GM10248 (cell line): Measurements from ENCODE around the gene AP3S2.

Experiments used
- CTCF ChIA-PET: fragments of 300-600 bp; sonication (Branson Sonifier 250); formaldehyde crosslinking; extraction: SDS; loops from one replicate; lab custom pipeline; 2021; ENCODE audit warnings: antibody characterized with exemption; lab: Yijun Ruan, JAX
- POLR2A ChIA-PET: fragments of 350-650 bp; sonication (Branson Sonifier 250); formaldehyde crosslinking; extraction: SDS; loops from one replicate; lab custom pipeline; 2020; ENCODE audit warnings: antibody characterized with exemption; lab: Yijun Ruan, JAX
- DNase-seq: peaks from one replicate; pipeline ENCODE4 v3.0.0; 2012; ENCODE audit errors: extremely low spot score
- CTCF ChIP-seq: IDR thresholded peaks from 2 replicates; pipeline ENCODE4 v1.5.1; 2012; ENCODE audit warnings: mild to moderate bottlenecking, low read depth; ENCODE audit errors: extremely low read depth, missing control alignments, control extremely low read depth

AP3S2 gene

GRCh38 chr15:89803941-89804800, 89.6 kb downstream of the AP3S2 start:
- CTCF ChIA-PET = interaction anchor here (1.4 to 1.7 kb wide), 2 partner anchors 12 to 44 kb away, joined by 4 to 7 read pairs; no protein-coding TSS in a partner anchor
- DNase-seq = no peak
- no peak for TF ChIP-seq CTCF
- POLR2A ChIA-PET = no interaction called here

- no peak for TF ChIP-seq CTCF
- ChIA-PET POLR2A (no interaction called here), CTCF (interaction anchor here (1.4 to 1.7 kb wide), 2 partner anchors 13 to 43 kb away, joined by 4 to 7 read pairs; no protein-coding TSS in a partner anchor)
- DNase-seq = no peak
These were observed 90.6 kb downstream of the AP3S2 start for GRCh38 chr15:89802986-89803824.

GRCh38 chr15:89802231-89802928, 91.4 kb downstream of the AP3S2 start:
- no peak for TF ChIP-seq CTCF
- no peak for DNase-seq
- ChIA-PET CTCF (interaction anchor here (1.7 kb wide), 1 partner anchor 13 kb away, joined by 4 read pairs; no protein-coding TSS in a partner anchor), POLR2A (no interaction called here)

- POLR2A ChIA-PET = no interaction called here
- no peak for DNase-seq
- CTCF ChIA-PET = interaction anchor here (3.0 kb wide), 1 partner anchor 73 kb away, joined by 10 read pairs; no protein-coding TSS in a partner anchor
- no peak for TF ChIP-seq CTCF
These were observed 92.2 kb downstream of the AP3S2 start for GRCh38 chr15:89801471-89802195.

GRCh38 chr15:89799918-89800498, 93.8 kb downstream of the AP3S2 start:
- ChIA-PET CTCF (interaction anchor here (3.0 kb wide), 1 partner anchor 75 kb away, joined by 10 read pairs; no protein-coding TSS in a partner anchor), POLR2A (no interaction called here)
- DNase-seq = no peak
- no peak for TF ChIP-seq CTCF
